Measurements from ENCODE around the gene PDGFD. TPM values are rescaled to one million over a fixed set of nuclear protein-coding genes. Genes with fewer than 3 reads are reported as not detected.

PDGFD gene
- polyA plus RNA-seq, 4 donors, result 20.3 to 29.8 (median 26.6) TPM

GRCh38 chr11:104005234-104005855 lies 158.6 kb downstream of the PDGFD start:
- no peak for DNase-seq (ENCODE audit: low read depth in 4 of 4, low spot score in 2 of 4)

- DNase-seq (ENCODE audit: low read depth in 4 of 4, low spot score in 2 of 4), result no peak
Measured at GRCh38 chr11:104003491-104003890, 160.5 kb downstream of the PDGFD start.

- DNase-seq (ENCODE audit: low read depth in 4 of 4, low spot score in 2 of 4), result no peak
Measured at GRCh38 chr11:104001561-104002056, 162.3 kb downstream of the PDGFD start.

GRCh38 chr11:104000798-104001197 lies 163.1 kb downstream of the PDGFD start:
- no peak for DNase-seq (ENCODE audit: low read depth in 4 of 4, low spot score in 2 of 4)

- DNase-seq (ENCODE audit: low read depth in 4 of 4, low spot score in 2 of 4), result no peak
Measured at GRCh38 chr11:103998826-103999508, 165.0 kb downstream of the PDGFD start.

- DNase-seq (ENCODE audit: low read depth in 4 of 4, low spot score in 2 of 4), result no peak
Measured at GRCh38 chr11:103997082-103997481, 166.9 kb downstream of the PDGFD start.

- no peak for DNase-seq (ENCODE audit: low read depth in 4 of 4, low spot score in 2 of 4)
Measured at GRCh38 chr11:103995896-103996295, 168.1 kb downstream of the PDGFD start.

GRCh38 chr11:103994518-103994917 lies 169.4 kb downstream of the PDGFD start:
- no peak for DNase-seq (ENCODE audit: low read depth in 4 of 4, low spot score in 2 of 4)

GRCh38 chr11:103994094-103994493 lies 169.9 kb downstream of the PDGFD start:
- no peak for DNase-seq (ENCODE audit: low read depth in 4 of 4, low spot score in 2 of 4)

- DNase-seq (ENCODE audit: low read depth in 4 of 4, low spot score in 2 of 4), result no peak
Measured at GRCh38 chr11:103993507-103993906, 170.4 kb downstream of the PDGFD start.

- DNase-seq (ENCODE audit: low read depth in 4 of 4, low spot score in 2 of 4), result no peak
Measured at GRCh38 chr11:103988595-103988969, 175.4 kb downstream of the PDGFD start.

GRCh38 chr11:103987629-103988594 lies 176.0 kb downstream of the PDGFD start:
- DNase-seq (ENCODE audit: low read depth in 4 of 4, low spot score in 2 of 4), result no peak

- DNase-seq (ENCODE audit: low read depth in 4 of 4, low spot score in 2 of 4), result no peak
Measured at GRCh38 chr11:103985041-103985440, 178.9 kb downstream of the PDGFD start.

GRCh38 chr11:103980108-103980507 lies 183.8 kb downstream of the PDGFD start:
- no peak for DNase-seq (ENCODE audit: low read depth in 4 of 4, low spot score in 2 of 4)

- no peak for DNase-seq (ENCODE audit: low read depth in 4 of 4, low spot score in 2 of 4)
Measured at GRCh38 chr11:103978616-103979595, 185.0 kb downstream of the PDGFD start.

GRCh38 chr11:103972013-103972412 lies 191.9 kb downstream of the PDGFD start:
- DNase-seq (ENCODE audit: low read depth in 4 of 4, low spot score in 2 of 4), result no peak

- DNase-seq (ENCODE audit: low read depth in 4 of 4, low spot score in 2 of 4), result no peak
Measured at GRCh38 chr11:103970701-103971249, 193.2 kb downstream of the PDGFD start.

- DNase-seq (ENCODE audit: low read depth in 4 of 4, low spot score in 2 of 4), result no peak
Measured at GRCh38 chr11:103968685-103969084, 195.3 kb downstream of the PDGFD start.

- DNase-seq (ENCODE audit: low read depth in 4 of 4, low spot score in 2 of 4), result no peak
Measured at GRCh38 chr11:103967985-103968384, 196.0 kb downstream of the PDGFD start.

GRCh38 chr11:103964390-103964789 lies 199.6 kb downstream of the PDGFD start:
- DNase-seq (ENCODE audit: low read depth in 4 of 4, low spot score in 2 of 4), result no peak

All from left renal cortex interstitium (tissue), 4 donors.